Right renal cortex interstitium (tissue), 3 donors: ENCODE measurements around the gene EIF5A2. TPM values are rescaled to one million over a fixed set of nuclear protein-coding genes. Genes with fewer than 3 reads are reported as not detected.
"Not testable (repeated sequence)": the region's sequence is repeated elsewhere in the genome, so short reads cannot be mapped to it uniquely, and the experiment has no call there.

Experiments
- DNase-seq, 3 donors: peaks; one replicate each; pipeline ENCODE4 v3.0.0-alpha.2; 2013; ENCODE audit warnings: low read depth in 3 of 3, low spot score in 2 of 3
- polyA plus RNA-seq, 3 donors: library from polyadenylated mRNA; unstranded; fragments of 120-200 nt; gene quantifications; one replicate each; pipeline ENCODE4 v1.2.1, GENCODE V29; 2013; ENCODE audit not compliant: insufficient read length in 3 of 3

The EIF5A2 gene
- polyA plus RNA-seq, 3 donors: 8.1 to 9.2 (median 9.1) TPM

DNA sequence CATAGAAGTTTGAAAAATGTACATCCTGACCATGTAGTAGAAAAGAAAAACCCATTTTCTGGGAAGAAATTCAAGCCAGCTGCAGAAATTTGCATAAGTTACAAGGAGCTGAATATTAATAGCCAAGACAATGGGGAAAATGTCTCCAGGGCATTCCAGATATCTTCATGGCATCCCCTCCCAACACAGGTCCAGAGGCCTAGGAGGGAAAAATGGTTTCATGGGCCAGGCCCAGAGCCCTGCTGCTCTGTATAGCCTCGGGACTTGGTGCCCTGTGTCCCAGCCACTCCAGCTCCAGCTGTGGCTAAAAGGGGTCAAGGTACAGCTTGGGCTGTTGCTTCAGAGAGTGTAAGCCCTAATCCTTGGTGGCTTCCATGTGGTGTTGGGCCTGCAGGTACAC is 11.2 kb downstream of the EIF5A2 start:
- DNase-seq: not testable (repeated sequence)

GRCh38 chr3:170896781-170897180 is 11.7 kb downstream of the EIF5A2 start:
- DNase-seq: no peak

DNA sequence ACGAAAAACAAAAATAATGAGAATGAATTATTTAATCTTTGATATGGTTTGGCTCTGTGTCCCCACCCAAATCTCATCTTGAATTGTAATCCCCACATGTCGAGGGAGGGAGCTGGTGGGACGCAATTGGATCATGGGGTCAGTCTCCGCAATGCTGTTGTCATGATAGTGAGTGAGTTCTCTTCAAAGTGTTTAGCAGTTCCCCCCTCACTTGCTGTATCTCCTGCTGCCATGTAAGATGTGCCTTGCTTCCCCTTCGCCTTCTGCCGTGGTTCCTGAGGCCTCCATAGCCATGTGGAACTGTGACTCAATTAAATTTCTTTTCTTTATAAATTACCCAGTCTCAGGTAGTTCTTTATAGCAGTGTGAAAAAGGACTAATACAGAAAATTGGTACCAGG is 12.1 kb downstream of the EIF5A2 start:
- not testable (repeated sequence) for DNase-seq

GRCh38 chr3:170893895-170894294 is 14.5 kb downstream of the EIF5A2 start:
- no peak for DNase-seq

GRCh38 chr3:170889630-170890029 is 18.8 kb downstream of the EIF5A2 start:
- DNase-seq: no peak

DNA sequence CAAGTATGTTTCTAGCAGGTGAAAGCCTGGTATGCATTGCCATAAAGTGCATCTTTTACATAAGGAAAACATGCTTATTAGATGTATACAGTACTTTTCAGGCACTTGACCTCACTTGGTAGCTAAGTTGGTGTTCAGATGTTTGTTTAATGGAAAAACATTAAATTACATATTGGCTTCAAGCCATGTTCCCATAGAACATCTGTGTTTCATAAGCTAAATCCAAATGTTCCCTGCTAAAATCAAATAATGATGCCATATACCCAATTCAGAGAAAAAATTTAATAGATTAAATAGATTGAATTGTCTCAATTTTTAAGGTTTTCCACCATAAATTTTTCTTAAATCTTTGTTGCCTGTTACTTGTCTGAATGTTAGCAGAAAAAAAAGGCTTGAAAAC is 19.3 kb downstream of the EIF5A2 start:
- DNase-seq: no peak

DNA sequence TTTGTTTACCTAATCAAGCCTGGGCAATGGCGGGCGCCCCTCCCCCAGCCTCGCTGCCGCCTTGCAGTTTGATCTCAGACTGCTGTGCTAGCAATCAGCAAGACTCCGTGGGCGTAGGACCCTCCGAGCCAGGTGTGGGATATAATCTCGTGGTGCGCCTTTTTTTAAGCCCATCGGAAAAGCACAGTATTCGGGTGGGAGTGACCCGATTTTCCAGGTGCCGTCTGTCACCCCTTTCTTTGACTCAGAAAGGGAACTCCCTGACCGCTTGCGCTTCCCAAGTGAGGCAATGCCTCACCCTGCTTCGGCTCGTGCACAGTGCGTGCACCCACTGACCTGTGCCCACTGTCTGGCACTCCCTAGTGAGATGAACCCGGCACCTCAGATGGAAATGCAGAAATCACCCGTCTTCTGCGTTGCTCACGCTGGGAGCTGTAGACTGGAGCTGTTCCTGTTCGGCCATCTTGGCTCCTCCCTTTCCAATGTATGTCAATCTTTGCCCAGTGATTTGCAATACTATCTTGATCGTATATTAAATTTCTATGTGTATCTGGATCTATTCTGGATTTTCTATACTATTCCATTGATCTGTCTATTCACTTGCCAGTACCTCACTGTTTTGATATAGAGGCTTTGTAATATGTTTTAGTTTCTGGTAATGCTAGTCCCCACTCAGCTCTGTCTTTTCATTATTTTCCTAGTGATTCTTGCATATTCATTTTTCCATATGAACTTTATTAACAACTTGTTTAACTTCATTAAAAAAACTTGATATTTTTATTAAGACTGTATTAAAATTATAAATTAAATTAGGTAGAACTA is 24.1 kb downstream of the EIF5A2 start:
- not testable (repeated sequence) for DNase-seq

GRCh38 chr3:170878688-170879087 is 29.7 kb downstream of the EIF5A2 start:
- not testable (repeated sequence) for DNase-seq

DNA sequence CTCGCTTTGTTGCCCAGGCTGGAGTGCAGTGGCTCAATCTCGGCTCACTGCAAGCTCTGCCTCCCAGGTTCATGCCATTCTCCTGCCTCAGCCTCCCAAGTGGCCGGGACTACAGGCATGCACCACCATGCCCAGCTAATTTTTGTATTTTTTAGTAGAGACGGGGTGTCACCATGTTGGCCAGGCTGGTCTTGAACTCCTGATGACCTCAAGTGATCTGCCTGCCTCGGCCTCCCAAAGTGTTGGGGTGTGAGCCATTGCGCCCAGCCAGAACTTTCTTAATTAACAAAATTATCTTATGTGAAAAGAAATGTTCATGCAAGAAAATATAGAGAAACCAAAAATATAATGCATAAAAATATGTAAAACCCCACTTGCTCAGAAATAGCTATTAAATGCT is 31.1 kb downstream of the EIF5A2 start:
- DNase-seq: not testable (repeated sequence)

DNA sequence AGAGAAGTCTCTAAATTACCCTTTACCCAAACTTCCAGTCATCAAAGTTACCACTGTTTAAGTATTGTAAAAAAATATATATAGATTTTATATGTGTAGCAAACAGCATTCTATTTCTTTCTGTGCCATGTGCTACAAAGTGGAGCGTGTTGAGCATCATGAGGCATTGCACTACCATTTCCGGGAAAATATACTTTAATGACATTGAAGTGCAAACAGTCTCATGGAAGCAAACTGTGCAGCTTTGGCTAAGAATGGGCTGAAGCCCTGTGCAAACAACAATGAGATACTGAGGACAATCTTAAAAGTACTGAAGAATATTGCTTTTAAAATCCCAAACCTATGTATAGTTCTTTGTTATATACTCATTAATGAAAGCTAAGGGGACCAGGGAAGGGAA is 31.9 kb downstream of the EIF5A2 start:
- no peak for DNase-seq

- DNase-seq: peak; percentile 93 to 97 (median 96)
These were observed 38.5 kb downstream of the EIF5A2 start, which contains the start of gene RPL22L1 for GRCh38 chr3:170869645-170870593. Gene RPL22L1 (minus strand): TSS chr3:170870195. CDS start chr3:170870167, 28 bp downstream.

GRCh38 chr3:170869239-170869590 is 39.2 kb downstream of the EIF5A2 start:
- DNase-seq: no peak

GRCh38 chr3:170868577-170869238 is 39.7 kb downstream of the EIF5A2 start:
- no peak for DNase-seq

DNA sequence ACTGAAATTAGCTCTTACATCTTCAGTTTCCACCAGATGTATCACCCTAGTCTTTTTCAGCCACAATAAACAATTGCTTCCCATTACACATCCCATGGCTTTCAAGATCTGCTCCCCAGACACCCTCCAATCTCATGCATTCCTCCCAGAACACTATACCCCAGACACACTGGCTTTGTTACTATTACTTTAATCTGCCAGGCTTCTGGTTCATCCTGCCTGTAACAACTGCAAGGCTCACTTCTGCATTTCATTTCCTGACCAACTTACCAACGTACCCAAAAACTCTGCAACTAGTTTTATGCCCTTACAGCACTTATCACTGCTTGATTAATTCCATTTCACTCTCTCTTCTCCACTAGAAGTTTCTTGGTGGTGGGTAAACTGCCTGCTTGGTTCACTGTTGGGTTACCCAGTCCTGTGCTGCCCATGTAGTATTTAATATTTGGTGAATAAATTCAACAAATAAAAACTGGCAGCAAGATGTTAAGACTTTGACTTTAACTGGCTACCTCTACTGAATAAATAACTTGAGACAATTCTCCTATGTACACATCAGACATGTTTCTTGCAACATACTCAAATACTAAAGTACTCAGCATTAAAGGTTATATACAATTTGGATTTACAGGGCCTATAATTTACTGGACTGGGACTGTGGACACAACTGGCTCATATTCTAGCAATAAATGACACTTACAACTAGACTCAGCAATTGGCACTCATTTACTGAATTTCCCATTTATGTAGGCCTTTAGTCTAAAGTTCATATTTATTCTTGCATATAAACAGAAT is 41.1 kb downstream of the EIF5A2 start:
- DNase-seq: no peak

DNA sequence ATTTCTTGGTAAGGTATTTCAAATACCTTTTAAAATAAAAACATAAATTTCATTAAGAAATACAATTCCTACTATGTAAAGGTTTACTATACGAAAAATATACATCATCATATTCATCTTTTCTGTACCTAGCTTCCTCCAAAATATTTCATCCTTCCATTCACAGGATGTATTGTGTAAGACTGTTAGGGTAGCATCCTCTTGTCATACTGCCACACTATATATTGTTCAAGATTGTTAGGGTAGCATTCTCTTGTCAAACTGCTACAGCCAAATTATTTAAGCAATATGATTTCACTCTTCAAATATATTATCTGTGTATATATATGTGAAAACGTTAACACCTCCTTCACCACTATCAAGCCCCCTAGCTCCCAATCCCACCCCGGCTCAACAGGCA is 41.9 kb downstream of the EIF5A2 start:
- no peak for DNase-seq

DNA sequence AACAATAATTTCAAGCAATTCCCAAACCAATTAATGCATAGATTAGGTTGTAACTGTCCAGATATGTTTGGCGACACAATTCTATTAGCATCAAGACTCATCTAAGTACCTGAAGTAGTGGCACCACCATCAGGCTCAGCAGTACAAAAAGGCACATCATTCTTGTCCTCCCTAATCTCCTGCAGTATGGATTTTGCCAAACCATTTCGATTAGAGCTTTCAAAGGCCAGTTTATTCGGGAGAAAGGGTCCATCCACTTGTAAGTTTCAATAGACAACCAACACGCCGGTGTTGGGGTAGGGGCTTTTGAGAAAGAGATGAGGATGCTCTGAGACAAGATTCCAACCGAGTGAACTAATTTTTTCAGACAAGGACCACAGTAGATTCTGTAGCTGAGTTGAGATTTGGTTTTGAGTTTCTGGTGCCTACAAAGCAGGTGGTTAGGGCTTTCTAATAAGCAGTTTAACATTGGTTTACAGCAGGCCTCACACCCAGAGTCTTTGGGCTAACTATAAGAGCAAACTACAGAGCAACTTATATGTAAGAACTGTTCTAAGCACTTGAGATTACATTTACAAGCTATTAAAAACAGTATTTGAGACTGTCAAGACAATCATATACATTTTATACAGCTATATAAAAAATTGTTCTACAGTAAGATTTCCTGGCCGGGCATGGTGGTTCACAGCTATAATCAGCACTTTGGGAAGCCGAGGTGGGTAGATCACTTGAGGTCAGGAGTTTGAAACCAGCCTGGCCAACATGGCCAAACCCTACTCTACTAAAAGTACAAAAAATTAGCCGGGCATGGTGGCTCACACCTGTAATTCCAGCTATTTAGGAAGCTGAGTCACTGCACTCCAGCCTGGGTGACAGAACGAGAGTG is 43.0 kb downstream of the EIF5A2 start:
- DNase-seq: no peak

DNA sequence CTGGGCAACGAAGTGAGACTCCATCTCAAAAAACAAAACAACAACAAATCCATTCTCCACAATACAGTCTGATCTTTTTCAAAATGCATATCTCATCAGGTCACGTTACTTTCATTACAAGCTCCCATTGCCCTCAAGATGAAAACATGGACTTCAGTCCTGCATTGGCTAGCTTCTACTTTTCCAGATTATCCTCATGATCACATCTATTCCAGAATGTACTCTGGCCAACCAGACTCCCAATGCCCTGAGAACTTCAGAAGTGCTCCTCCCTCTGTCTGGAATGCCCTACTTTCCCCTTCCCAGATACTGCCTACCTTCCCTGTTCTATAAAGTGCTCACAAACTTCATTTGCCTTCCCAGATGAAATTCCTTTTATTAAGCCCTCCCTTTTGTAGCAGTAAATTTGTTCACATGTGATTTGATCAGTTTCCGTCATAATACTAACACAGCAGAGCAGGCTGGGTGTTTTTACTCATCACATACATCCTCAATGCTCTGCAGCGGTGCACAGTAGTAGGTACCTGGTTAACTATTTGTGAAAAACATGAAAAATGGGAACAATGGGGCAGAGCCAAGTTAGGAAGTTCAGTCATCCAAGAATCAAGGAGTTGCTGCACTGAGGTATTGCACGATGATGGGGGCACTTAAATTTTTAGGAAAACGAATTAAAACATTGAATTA is 43.8 kb downstream of the EIF5A2 start:
- DNase-seq: no peak

DNA sequence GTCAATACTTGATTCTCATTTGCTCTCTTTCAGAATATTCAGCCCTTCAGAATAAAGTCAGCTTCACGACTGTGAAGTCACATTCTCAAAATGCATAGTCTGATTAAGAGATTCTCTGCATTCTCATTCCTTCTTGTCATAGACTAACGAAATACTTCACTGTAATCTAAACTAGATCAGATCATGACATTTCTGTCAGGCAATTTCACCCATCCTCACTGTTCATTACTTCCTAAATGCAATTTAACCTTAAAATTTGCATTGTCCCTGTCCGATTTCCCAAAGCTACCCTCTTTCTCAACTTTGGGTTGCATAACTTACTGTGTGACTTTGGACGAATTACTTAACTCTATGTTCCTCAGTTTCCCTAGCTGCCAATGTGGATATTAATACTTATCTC is 44.6 kb downstream of the EIF5A2 start:
- no peak for DNase-seq
